GM18873 (cell line): ENCODE results near the gene LMCD1.

ENCODE experiments used
- ATAC-seq: cut with Tn5 transposase; IDR thresholded peaks from one replicate; pipeline ENCODE4 v1.9.1; 2021; ENCODE audit warnings: mild to moderate bottlenecking, moderate library complexity, moderate number of reproducible peaks; ENCODE audit not compliant: unreplicated experiment, low FRiP score

The LMCD1 gene

GRCh38 chr3:8556473-8556869 is 54.8 kb downstream of the LMCD1 start:
- ATAC-seq, result no peak

GRCh38 chr3:8557298-8557697 is 55.7 kb downstream of the LMCD1 start:
- no peak for ATAC-seq

GRCh38 chr3:8558645-8559044 is 57.0 kb downstream of the LMCD1 start:
- no peak for ATAC-seq

GRCh38 chr3:8559351-8559750 is 57.7 kb downstream of the LMCD1 start:
- no peak for ATAC-seq

GRCh38 chr3:8560366-8561007 is 58.9 kb downstream of the LMCD1 start:
- ATAC-seq, result no peak

- ATAC-seq, result no peak
Measured at GRCh38 chr3:8561370-8561769, 59.7 kb downstream of the LMCD1 start.

- ATAC-seq, result no peak
Measured at GRCh38 chr3:8562081-8562595, 60.5 kb downstream of the LMCD1 start.

- no peak for ATAC-seq
Measured at GRCh38 chr3:8563146-8563545, 61.5 kb downstream of the LMCD1 start.

GRCh38 chr3:8563597-8563996 is 62.0 kb downstream of the LMCD1 start:
- no peak for ATAC-seq

GRCh38 chr3:8565376-8565775 is 63.8 kb downstream of the LMCD1 start:
- no peak for ATAC-seq

- ATAC-seq, result no peak
Measured at GRCh38 chr3:8567784-8568575, 66.4 kb downstream of the LMCD1 start.

GRCh38 chr3:8571256-8571655 is 69.6 kb downstream of the LMCD1 start:
- no peak for ATAC-seq

- ATAC-seq, result no peak
Measured at GRCh38 chr3:8573342-8573926, 71.8 kb downstream of the LMCD1 start.

- ATAC-seq, result no peak
Measured at GRCh38 chr3:8574040-8574669, 72.5 kb downstream of the LMCD1 start.

- ATAC-seq, result no peak
Measured at GRCh38 chr3:8574670-8575322, 73.2 kb downstream of the LMCD1 start.

GRCh38 chr3:8575364-8576104 is 73.9 kb downstream of the LMCD1 start:
- ATAC-seq, result no peak

- ATAC-seq, result no peak
Measured at GRCh38 chr3:8576436-8576835, 74.8 kb downstream of the LMCD1 start.

GRCh38 chr3:8576841-8577571 is 75.4 kb downstream of the LMCD1 start:
- no peak for ATAC-seq

GRCh38 chr3:8578282-8578681 is 76.7 kb downstream of the LMCD1 start:
- ATAC-seq, result no peak
